Natural killer cell treated with Interleukin-12 subunit alpha and Interleukin-12 subunit beta and Interleukin-15 and Interleukin-18, amount 100 ng/mL, for 72 hours (primary cell): ENCODE data around the gene EMX2. TPM values are rescaled to one million over a fixed set of nuclear protein-coding genes. Genes with fewer than 3 reads are reported as not detected.

Experiments used
- ATAC-seq, 2 donors: fragments of 150-1000 bp; cut with Tn5 transposase in 1 of 2; sonication (Bioruptor Pico), chemical (Tn5 transposase) in 1 of 2; 2 replicates each; pipeline ENCODE4 v1.10.0; 2021
- DNase-seq: peaks from one replicate; pipeline ENCODE4 v3.0.0; 2022; ENCODE audit warnings: low spot score
- H3K27ac Mint-ChIP-seq, 2 donors: 1 replicate in 1 of 2; 2 replicates in 1 of 2; pipeline ENCODE4 v1.8.0; 2022; ENCODE audit warnings: mixed read lengths in 2 of 2, mild to moderate bottlenecking in 1 of 2, moderate library complexity in 1 of 2
- H3K27me3 Mint-ChIP-seq, 2 donors: 1 replicate in 1 of 2; 2 replicates in 1 of 2; pipeline ENCODE4 v1.8.0; 2022; ENCODE audit warnings: mixed read lengths in 2 of 2
- H3K36me3 Mint-ChIP-seq: one replicate; pipeline ENCODE4 v1.8.0; 2022; ENCODE audit warnings: mixed read lengths
- H3K4me1 Mint-ChIP-seq, 2 donors: 1 replicate in 1 of 2; 2 replicates in 1 of 2; pipeline ENCODE4 v1.8.0; 2022; ENCODE audit warnings: low read depth in 2 of 2, mixed read lengths in 2 of 2, mild to moderate bottlenecking in 1 of 2
- H3K4me3 Mint-ChIP-seq: one replicate; pipeline ENCODE4 v1.8.0; 2022; ENCODE audit warnings: mixed read lengths
- H3K9me3 Mint-ChIP-seq: 2 replicates; pipeline ENCODE4 v1.8.0; 2022; ENCODE audit warnings: mixed read lengths
- total RNA-seq, 2 donors: library from RNA; stranded (reverse); gene quantifications; one replicate each; pipeline ENCODE4 v1.2.3, GENCODE V29; 2022

The EMX2 gene
- total RNA-seq, 2 donors from 2014 or later, result not detected

GRCh38 chr10:117511601-117512390 lies 30.8 kb upstream of the EMX2 start:
- H3K4me3 Mint-ChIP-seq, result no peak overlapping the region
- H3K9me3 Mint-ChIP-seq, result no peaks in the 10 kb centered on the region
- no peaks in the 10 kb centered on the region for H3K36me3 Mint-ChIP-seq
- DNase-seq, result no peak
- H3K27me3 Mint-ChIP-seq, result peaks cover 27 to 33% of the 10 kb centered on the region in 2 donors
- no peaks in the 10 kb centered on the region for H3K4me1 Mint-ChIP-seq
- no peak overlapping the region for H3K27ac Mint-ChIP-seq
- peak; percentile 35 to 48 for ATAC-seq

GRCh38 chr10:117514971-117515370 lies 27.6 kb upstream of the EMX2 start:
- DNase-seq (no peak), ATAC-seq (no peak)
- H3K27me3 Mint-ChIP-seq, result peaks cover 31 to 51% of the 10 kb centered on the region in 2 donors
- no peak overlapping the region for H3K27ac Mint-ChIP-seq
- H3K9me3 Mint-ChIP-seq, result no peaks in the 10 kb centered on the region
- no peaks in the 10 kb centered on the region for H3K36me3 Mint-ChIP-seq
- no peak overlapping the region for H3K4me3 Mint-ChIP-seq
- H3K4me1 Mint-ChIP-seq, result no peaks in the 10 kb centered on the region

DNA sequence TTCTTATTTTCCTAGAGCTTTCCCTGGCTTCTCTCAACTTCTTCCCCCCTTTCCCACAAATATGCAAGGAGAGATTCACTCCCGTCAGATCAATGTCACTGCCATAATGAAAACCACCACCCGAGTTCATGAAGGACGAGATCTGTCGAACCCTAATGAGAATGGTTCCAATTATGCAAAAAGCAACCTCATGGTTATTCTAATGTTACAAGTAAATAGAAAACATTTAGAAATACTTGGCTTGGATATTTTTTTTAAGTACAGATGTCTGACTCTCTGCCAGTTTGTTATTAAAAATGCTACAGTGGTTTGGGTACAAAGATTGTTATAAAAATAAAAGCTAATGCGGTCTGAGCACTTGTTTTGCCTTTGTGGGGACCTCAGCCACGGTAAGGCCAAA lies 25.9 kb upstream of the EMX2 start:
- ATAC-seq (no peak), DNase-seq (no peak)
- Mint-ChIP-seq H3K4me1 (no peaks in the 10 kb centered on the region), H3K27ac (no peak overlapping the region), H3K27me3 (peaks cover 28 to 48% of the 10 kb centered on the region in 2 donors), H3K4me3 (no peak overlapping the region), H3K36me3 (no peaks in the 10 kb centered on the region), H3K9me3 (no peaks in the 10 kb centered on the region)

GRCh38 chr10:117518246-117518645 lies 24.3 kb upstream of the EMX2 start:
- ATAC-seq (no peak), DNase-seq (no peak)
- Mint-ChIP-seq H3K27ac (no peak overlapping the region), H3K27me3 (peaks cover 31 to 58% of the 10 kb centered on the region in 2 donors), H3K9me3 (no peaks in the 10 kb centered on the region), H3K4me1 (no peaks in the 10 kb centered on the region), H3K36me3 (no peaks in the 10 kb centered on the region), H3K4me3 (no peak overlapping the region)

DNA sequence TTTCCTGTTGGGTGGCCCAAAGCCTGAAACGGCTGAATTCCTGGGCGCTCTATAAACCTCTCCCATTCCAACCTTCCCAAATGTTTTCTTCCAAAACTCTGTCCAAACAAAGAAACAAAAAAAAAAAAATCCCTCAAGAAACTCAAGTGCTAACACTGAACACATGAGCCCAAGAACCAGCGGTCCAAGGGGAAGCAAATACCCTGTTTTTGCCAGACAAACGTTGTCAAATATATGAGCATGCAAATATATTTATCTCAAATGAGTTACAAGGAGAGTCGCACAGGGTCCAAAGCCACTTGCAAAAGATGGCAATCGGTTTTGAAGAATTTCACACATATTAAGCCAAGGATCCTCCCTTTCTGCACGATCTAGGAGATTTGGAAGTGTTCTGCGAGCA lies 23.3 kb upstream of the EMX2 start:
- no peak for DNase-seq
- H3K27ac Mint-ChIP-seq, result no peak overlapping the region
- no peak overlapping the region for H3K4me3 Mint-ChIP-seq
- H3K27me3 Mint-ChIP-seq, result peaks cover 29 to 62% of the 10 kb centered on the region in 2 donors
- H3K4me1 Mint-ChIP-seq, result no peaks in the 10 kb centered on the region
- ATAC-seq, result no peak
- H3K9me3 Mint-ChIP-seq, result no peaks in the 10 kb centered on the region
- H3K36me3 Mint-ChIP-seq, result no peaks in the 10 kb centered on the region

DNA sequence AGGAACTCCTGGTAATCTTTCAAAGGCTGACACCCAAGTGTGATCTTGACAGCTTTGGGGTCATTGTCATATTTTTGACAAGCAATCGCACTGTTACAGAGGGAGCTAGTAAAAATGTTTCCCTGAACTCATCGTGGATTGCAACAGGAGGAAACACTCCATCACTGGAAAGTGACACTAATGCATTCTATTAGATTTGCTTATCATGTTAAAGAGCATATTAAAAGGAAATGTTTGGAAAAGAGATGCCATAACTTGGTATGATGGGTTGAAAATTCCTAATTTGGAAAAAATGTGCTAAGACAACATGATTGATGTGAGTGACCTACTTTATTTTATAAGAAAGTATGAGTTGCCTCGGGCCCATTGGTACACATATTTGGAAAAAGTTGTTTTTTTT lies 22.7 kb upstream of the EMX2 start:
- no peak overlapping the region for H3K4me3 Mint-ChIP-seq
- H3K27ac Mint-ChIP-seq, result no peak overlapping the region
- no peaks in the 10 kb centered on the region for H3K9me3 Mint-ChIP-seq
- ATAC-seq (no peak), DNase-seq (no peak)
- H3K27me3 Mint-ChIP-seq, result peaks cover 31 to 62% of the 10 kb centered on the region in 2 donors
- no peaks in the 10 kb centered on the region for H3K4me1 Mint-ChIP-seq
- H3K36me3 Mint-ChIP-seq, result no peaks in the 10 kb centered on the region

GRCh38 chr10:117530791-117531190 lies 11.8 kb upstream of the EMX2 start:
- DNase-seq, result no peak
- no peaks in the 10 kb centered on the region for H3K4me1 Mint-ChIP-seq
- H3K27ac Mint-ChIP-seq, result no peak overlapping the region
- peaks cover 57 to 69% of the 10 kb centered on the region in 2 donors for H3K27me3 Mint-ChIP-seq
- H3K9me3 Mint-ChIP-seq, result no peaks in the 10 kb centered on the region
- H3K36me3 Mint-ChIP-seq, result no peaks in the 10 kb centered on the region
- no peak for ATAC-seq
- no peak overlapping the region for H3K4me3 Mint-ChIP-seq

DNA sequence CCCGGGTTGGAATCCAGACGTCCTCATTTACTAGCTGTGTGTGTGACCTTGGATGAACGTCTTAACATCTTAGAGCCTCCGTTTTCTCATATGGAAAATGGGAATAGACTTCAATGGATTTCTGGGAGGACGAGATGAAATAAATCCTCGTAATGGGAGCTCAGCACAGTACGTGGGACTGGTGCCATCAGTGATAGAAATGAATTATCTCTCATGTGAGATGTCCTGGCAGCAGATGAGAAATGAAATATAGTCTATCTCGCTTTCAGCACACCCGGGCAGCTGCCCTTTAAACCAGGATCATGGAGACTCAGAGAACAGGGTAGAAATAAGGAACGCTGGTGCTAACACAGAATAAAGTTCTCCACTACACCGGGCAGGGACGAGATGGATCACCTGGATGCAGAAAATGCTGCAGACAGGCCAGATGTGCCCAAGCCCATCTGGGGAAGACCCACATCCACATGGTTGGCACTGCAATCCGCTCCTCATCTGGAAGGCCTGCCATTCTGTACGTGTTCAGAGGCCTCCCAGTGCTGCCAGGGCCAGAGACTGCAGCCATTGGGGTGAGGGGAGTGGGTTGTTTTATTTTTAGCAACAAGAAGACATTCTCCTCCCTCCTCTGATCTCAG lies 11.1 kb upstream of the EMX2 start:
- Mint-ChIP-seq H3K36me3 (no peaks in the 10 kb centered on the region), H3K4me1 (no peaks in the 10 kb centered on the region), H3K9me3 (no peaks in the 10 kb centered on the region), H3K27ac (no peak overlapping the region), H3K4me3 (no peak overlapping the region), H3K27me3 (peaks cover 55 to 71% of the 10 kb centered on the region in 2 donors)
- no peak for ATAC-seq
- no peak for DNase-seq

DNA sequence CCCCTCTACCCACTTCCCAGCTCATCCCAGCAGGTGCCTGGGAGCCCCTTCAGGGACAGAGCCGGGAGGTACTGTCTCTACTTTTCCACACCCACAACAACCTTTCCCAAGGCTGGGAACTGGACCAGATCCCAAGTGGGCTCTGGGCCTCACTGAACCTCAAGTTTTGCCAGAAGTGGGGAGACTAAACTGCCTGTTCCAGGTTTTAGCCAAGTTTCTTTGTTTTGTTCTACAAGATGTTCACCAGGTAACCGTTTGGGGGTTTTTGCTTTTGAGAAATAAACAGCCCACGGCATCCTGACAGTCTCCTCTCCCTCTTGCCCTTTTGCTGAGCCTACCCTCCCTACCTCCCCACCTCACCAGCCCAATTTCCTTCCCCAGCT lies 10.6 kb upstream of the EMX2 start:
- no peak for DNase-seq
- no peak for ATAC-seq
- H3K27me3 Mint-ChIP-seq, result peaks cover 58 to 74% of the 10 kb centered on the region in 2 donors
- H3K9me3 Mint-ChIP-seq, result no peaks in the 10 kb centered on the region
- no peaks in the 10 kb centered on the region for H3K36me3 Mint-ChIP-seq
- H3K4me1 Mint-ChIP-seq, result no peaks in the 10 kb centered on the region
- no peak overlapping the region for H3K4me3 Mint-ChIP-seq
- H3K27ac Mint-ChIP-seq, result no peak overlapping the region

DNA sequence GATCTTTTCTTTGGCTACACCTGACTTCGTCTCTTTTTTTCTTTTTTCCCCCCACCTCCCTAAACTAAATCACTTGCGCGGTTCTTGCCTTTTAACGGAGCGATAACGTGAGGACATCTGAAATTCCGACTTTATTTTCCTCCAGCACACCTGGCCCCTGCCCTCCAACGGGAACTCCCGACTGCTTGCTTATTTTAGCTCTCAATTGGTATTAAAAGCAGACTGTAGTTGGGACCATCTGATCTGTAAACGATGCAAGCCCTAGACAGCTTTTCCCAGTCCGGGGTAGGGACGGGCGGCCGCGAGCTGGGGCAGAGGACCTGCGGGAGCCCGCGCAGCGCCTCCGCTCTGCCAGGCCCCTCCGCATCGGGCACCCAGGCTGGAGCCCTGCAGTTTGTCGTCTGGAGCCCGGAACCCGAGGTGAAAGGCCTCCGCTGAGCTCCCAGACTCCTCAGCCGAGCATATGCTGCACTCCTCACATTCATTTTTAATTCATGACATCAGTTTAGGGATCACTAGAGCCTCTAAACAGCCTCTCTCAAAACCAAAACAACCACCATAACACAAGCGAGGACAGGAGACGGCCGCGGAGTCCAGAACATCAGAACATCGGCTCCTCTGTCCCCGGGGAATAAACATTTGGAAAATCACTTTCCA lies 10.0 kb upstream of the EMX2 start:
- DNase-seq, result no peak
- H3K4me1 Mint-ChIP-seq, result no peaks in the 10 kb centered on the region
- peaks cover 56 to 74% of the 10 kb centered on the region in 2 donors for H3K27me3 Mint-ChIP-seq
- no peak overlapping the region for H3K4me3 Mint-ChIP-seq
- no peaks in the 10 kb centered on the region for H3K36me3 Mint-ChIP-seq
- ATAC-seq, result no peak
- no peaks in the 10 kb centered on the region for H3K9me3 Mint-ChIP-seq
- H3K27ac Mint-ChIP-seq, result no peak overlapping the region

- no peaks in the 10 kb centered on the region for H3K9me3 Mint-ChIP-seq
- no peaks in the 10 kb centered on the region for H3K36me3 Mint-ChIP-seq
- no peaks in the 10 kb centered on the region for H3K4me1 Mint-ChIP-seq
- ATAC-seq (no peak), DNase-seq (no peak)
- H3K27me3 Mint-ChIP-seq, result peaks cover 54 to 69% of the 10 kb centered on the region in 2 donors
- no peak overlapping the region for H3K27ac Mint-ChIP-seq
- H3K4me3 Mint-ChIP-seq, result no peak overlapping the region
Observed at GRCh38 chr10:117533507-117534281, 8.9 kb upstream of the EMX2 start.

GRCh38 chr10:117534321-117535297 lies 7.9 kb upstream of the EMX2 start:
- Mint-ChIP-seq H3K36me3 (no peaks in the 10 kb centered on the region), H3K27ac (no peak overlapping the region)
- no peak for ATAC-seq

More at GRCh38 chr10:117534321-117535297, 7.9 kb upstream of the EMX2 start:
- Mint-ChIP-seq H3K9me3 (no peaks in the 10 kb centered on the region), H3K27me3 (peaks cover 46 to 64% of the 10 kb centered on the region in 2 donors), H3K4me3 (no peak overlapping the region), H3K4me1 (no peaks in the 10 kb centered on the region)
- no peak for DNase-seq
